ENCODE results near the gene MFAP1. TPM values are rescaled to one million over a fixed set of nuclear protein-coding genes. Genes with fewer than 3 reads are reported as not detected.

The MFAP1 gene
- total RNA-seq, 1 donor: 23.7 TPM

DNA sequence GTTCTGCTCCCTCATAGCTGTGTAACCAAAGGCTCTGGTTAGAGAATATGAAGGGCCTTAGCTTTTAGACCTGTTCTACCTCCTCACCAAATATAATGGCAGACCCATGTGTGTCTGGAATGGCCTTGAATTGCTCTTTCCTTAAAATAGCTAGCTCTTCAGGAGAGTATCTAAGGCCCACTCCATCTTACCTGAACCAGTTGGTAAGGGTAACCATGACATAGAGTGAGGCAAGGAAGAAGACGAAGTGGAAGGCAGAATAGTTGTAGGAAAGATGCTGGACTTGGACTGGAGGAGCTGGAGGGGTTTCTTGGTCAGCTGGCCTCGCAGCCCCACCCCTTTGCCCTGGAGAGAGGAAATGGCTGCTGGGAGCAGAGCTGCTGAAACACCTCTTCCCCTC is 29.3 kb downstream of the MFAP1 start:
- TF ChIP-seq, protein P1, sequence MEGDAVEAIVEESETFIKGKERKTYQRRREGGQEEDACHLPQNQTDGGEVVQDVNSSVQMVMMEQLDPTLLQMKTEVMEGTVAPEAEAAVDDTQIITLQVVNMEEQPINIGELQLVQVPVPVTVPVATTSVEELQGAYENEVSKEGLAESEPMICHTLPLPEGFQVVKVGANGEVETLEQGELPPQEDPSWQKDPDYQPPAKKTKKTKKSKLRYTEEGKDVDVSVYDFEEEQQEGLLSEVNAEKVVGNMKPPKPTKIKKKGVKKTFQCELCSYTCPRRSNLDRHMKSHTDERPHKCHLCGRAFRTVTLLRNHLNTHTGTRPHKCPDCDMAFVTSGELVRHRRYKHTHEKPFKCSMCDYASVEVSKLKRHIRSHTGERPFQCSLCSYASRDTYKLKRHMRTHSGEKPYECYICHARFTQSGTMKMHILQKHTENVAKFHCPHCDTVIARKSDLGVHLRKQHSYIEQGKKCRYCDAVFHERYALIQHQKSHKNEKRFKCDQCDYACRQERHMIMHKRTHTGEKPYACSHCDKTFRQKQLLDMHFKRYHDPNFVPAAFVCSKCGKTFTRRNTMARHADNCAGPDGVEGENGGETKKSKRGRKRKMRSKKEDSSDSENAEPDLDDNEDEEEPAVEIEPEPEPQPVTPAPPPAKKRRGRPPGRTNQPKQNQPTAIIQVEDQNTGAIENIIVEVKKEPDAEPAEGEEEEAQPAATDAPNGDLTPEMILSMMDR (IDR thresholded peaks at IDR 0.05; ENCODE audit: insufficient read depth, low read depth, low read length): no peak
- no peak overlapping the region for H3K4me3 ChIP-seq (ENCODE audit: low read depth, low read length)

DNA sequence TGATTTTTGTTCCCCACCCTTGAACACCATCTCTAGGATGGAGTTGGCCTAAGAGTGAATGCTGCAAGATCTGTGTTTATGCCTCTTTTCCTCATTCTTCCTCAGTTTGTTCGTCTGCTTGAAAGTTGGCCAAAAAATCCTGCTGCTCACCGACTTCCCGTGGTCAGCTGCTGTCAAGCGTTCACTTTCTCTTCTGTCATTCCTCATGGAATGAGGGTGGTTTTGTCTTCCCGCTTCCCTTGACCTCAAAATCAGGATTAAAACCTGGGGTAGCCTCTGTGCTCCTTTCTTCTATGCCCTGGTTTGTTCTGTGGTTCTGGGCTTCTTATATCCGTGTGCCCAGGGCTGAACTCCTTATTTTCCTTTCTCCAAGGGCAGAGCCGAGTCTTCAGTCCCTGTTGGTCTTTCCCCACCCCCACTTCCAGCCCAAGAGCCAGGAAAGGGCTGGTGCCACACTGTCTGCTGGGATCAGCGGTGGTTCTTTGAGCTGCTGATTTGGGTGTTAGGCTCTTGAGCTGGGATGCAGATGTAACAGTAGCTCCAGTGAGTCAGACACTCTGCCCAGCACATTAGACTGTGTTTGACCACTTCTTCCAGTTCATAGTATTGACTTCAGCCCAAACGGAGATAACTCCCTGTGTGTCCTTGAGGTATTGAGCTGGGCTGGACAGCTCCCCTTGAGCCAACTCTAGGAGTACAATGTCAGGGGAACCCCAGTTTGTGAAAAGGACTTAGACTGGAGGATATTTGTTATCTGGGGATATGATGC is 30.0 kb downstream of the MFAP1 start:
- TF ChIP-seq, protein P1 (IDR thresholded peaks at IDR 0.05; ENCODE audit: insufficient read depth, low read depth, low read length): no peak
- peak overlapping the region; percentile 94 for H3K4me3 ChIP-seq (ENCODE audit: low read depth, low read length)
- no peak for DNase-seq (ENCODE audit: low read depth)

More for the DNA sequence above, 29.3 kb downstream of the MFAP1 start:
- no peak for DNase-seq (ENCODE audit: low read depth)

DNA sequence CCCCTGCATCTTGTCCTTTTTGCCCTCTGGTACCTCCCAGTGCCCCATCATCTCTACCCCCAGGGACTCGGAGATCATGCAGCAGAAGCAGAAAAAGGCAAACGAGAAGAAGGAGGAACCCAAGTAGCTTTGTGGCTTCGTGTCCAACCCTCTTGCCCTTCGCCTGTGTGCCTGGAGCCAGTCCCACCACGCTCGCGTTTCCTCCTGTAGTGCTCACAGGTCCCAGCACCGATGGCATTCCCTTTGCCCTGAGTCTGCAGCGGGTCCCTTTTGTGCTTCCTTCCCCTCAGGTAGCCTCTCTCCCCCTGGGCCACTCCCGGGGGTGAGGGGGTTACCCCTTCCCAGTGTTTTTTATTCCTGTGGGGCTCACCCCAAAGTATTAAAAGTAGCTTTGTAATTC is 30.8 kb downstream of the MFAP1 start:
- TF ChIP-seq, protein P1 (IDR thresholded peaks at IDR 0.05; ENCODE audit: insufficient read depth, low read depth, low read length): no peak
- peak overlapping the region; percentile 94 for H3K4me3 ChIP-seq (ENCODE audit: low read depth, low read length)
- no peak for DNase-seq (ENCODE audit: low read depth)

DNA sequence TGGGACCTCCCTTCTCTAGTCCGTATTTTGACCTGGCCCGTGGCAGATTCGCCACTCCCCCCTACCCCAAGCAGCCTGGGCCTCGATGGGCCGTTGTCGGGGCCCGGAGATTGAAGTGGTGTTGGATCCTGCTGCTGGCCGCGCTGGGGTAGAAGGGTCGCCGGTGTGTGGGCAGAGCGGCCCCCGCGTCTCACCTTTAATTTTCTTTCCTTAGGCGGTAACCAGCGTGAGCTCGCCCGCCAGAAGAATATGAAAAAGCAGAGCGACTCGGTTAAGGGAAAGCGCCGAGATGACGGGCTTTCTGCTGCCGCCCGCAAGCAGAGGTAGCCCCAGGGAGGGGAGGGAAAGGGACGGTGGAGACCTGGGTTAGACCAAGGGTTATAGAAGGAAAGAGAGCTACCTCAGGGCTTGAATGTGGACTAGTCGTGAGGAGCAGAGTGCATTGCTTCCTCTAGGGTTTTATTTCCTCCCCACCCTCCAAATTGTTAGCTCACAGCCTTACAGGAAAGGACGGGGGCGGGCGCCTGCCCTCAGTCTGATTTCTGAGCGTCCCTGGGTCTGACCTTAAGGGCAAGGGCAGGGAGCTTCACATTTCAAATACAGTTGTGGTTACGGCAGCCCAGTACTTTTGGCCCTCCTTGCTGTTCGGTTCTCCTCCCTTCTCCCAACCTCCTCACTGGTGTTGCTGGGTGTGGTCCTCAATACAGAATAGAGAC is 31.6 kb downstream of the MFAP1 start:
- peak overlapping the region; percentile 94 for H3K4me3 ChIP-seq (ENCODE audit: low read depth, low read length)
- TF ChIP-seq, protein P1 (IDR thresholded peaks at IDR 0.05; ENCODE audit: insufficient read depth, low read depth, low read length): peak; percentile 18
- peak; percentile 33 for DNase-seq (ENCODE audit: low read depth)

DNA sequence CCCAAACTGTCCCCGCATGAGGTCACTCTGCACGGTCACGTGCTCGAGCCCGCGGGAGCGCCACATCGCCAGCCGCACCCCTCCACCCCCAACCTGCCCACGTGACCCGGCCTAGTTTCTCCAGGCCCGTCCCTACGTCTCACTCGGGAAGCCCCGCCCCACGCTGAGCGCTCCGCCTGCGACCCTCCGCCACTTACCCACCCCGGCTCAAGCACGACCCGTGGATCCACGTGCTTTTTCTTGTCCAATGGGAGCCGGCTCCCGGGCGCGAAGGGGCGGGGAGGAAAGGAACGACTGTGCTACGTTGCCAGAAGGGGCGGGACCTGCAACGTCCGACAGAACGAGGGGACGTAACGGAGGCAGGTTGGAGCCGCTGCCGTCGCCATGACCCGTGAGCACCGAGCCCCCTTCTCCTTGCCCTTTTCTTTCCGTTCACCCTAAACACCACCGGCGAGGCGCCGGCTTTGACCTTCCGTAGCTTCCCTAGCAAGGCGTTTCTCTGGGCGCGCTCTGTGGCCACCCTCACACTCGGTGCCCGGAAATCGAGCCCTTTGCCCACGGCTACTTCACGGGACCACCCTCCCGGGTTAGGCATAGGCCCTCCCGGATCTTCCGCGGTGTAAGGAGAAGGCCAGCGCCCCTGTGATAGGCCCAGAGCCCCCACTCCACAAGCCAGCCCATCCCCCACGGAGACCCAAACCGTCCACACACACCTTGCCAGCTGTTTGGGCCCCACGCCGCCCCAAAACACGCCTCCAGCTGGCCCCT is 32.3 kb downstream of the MFAP1 start, which contains the start of gene SERF2:
Gene SERF2 (plus strand): TSS at position 328 of the 768 bp plus-strand sequence. CDS start 57 bp downstream, at position 385.
- DNase-seq (ENCODE audit: low read depth): peak; percentile 100
- TF ChIP-seq, protein P1 (IDR thresholded peaks at IDR 0.05; ENCODE audit: insufficient read depth, low read depth, low read length): no peak
- peak within 1 kb of the TSS; percentile 94 for H3K4me3 ChIP-seq (ENCODE audit: low read depth, low read length)

DNA sequence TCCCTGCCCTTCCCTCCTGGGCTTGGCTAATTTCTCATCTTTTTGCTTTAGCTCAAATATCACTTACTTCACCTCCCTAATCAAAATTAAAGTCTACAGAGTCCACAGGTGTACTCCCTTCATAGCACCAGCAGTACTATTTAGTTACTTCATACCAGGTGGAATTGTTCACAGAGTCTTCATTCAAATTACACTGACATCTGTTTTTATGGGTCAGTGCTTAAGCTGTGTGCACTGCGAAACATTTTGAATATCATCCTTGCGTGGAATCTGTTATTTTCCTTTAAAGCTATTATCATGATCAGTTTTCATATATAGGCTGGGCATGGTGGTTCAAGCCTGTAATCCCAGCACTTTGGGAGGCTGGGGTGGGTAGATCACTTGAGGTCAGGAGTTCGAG is 35.1 kb downstream of the MFAP1 start:
- DNase-seq (ENCODE audit: low read depth): no peak
- TF ChIP-seq, protein P1 (IDR thresholded peaks at IDR 0.05; ENCODE audit: insufficient read depth, low read depth, low read length): no peak
- no peak overlapping the region for H3K4me3 ChIP-seq (ENCODE audit: low read depth, low read length)

Measured in fibroblast of villous mesenchyme (primary cell).